Measurements from ENCODE around the gene EDN2.

EDN2 gene

GRCh38 chr1:41500378-41500777 is 15.9 kb upstream of the EDN2 start:
- Histone ChIP-seq H3K36me3 (ENCODE audit: insufficient read depth, low read length) (no peaks in the 10 kb centered on the region), H3K4me1 (ENCODE audit: insufficient read depth, low read length, poor library complexity, severe bottlenecking) (no peaks in the 10 kb centered on the region)

GRCh38 chr1:41499591-41499990 is 15.1 kb upstream of the EDN2 start:
- Histone ChIP-seq H3K9me2 (replicated peaks; ENCODE audit: low read depth, low read length) (no peaks in the 10 kb centered on the region), H3K4me1 (ENCODE audit: insufficient read depth, low read length, poor library complexity, severe bottlenecking) (no peaks in the 10 kb centered on the region), H3K4me3 (ENCODE audit: low read length, poor library complexity, severe bottlenecking) (no peak overlapping the region), H3K36me3 (ENCODE audit: insufficient read depth, low read length) (no peaks in the 10 kb centered on the region), H3F3A (ENCODE audit: low read depth) (no peaks in the 10 kb centered on the region), H3K79me2 (ENCODE audit: insufficient read depth, low read length) (no peaks in the 10 kb centered on the region), H3K9me3 (ENCODE audit: insufficient read depth, low read depth, low read length) (no peaks in the 10 kb centered on the region), H3K9ac (ENCODE audit: low read depth, low read length, poor library complexity, severe bottlenecking) (no peak overlapping the region), H3K27me3 (ENCODE audit: insufficient read depth, low read length, poor library complexity, severe bottlenecking) (no peaks in the 10 kb centered on the region), H2AFZ (ENCODE audit: low read length) (no peak overlapping the region), H3K4me2 (ENCODE audit: low read depth, low read length, poor library complexity, severe bottlenecking) (no peak overlapping the region), H4K20me1 (ENCODE audit: insufficient read depth, low read length, poor library complexity, severe bottlenecking) (no peaks in the 10 kb centered on the region)
- TF ChIP-seq, protein P1, sequence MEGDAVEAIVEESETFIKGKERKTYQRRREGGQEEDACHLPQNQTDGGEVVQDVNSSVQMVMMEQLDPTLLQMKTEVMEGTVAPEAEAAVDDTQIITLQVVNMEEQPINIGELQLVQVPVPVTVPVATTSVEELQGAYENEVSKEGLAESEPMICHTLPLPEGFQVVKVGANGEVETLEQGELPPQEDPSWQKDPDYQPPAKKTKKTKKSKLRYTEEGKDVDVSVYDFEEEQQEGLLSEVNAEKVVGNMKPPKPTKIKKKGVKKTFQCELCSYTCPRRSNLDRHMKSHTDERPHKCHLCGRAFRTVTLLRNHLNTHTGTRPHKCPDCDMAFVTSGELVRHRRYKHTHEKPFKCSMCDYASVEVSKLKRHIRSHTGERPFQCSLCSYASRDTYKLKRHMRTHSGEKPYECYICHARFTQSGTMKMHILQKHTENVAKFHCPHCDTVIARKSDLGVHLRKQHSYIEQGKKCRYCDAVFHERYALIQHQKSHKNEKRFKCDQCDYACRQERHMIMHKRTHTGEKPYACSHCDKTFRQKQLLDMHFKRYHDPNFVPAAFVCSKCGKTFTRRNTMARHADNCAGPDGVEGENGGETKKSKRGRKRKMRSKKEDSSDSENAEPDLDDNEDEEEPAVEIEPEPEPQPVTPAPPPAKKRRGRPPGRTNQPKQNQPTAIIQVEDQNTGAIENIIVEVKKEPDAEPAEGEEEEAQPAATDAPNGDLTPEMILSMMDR (conservative IDR thresholded peaks at IDR 0.05; ENCODE audit: low read length) = no peak
- no peak for TF ChIP-seq EZH2phosphoT487 (IDR thresholded peaks at IDR 0.05; ENCODE audit: borderline replicate concordance)

More at GRCh38 chr1:41500378-41500777, 15.9 kb upstream of the EDN2 start:
- H3K79me2 ChIP-seq (ENCODE audit: insufficient read depth, low read length) = no peaks in the 10 kb centered on the region
- H3K9me3 ChIP-seq (ENCODE audit: insufficient read depth, low read depth, low read length) = no peaks in the 10 kb centered on the region
- no peak overlapping the region for H3K9ac ChIP-seq (ENCODE audit: low read depth, low read length, poor library complexity, severe bottlenecking)
- H2AFZ ChIP-seq (ENCODE audit: low read length) = no peak overlapping the region
- H3K4me2 ChIP-seq (ENCODE audit: low read depth, low read length, poor library complexity, severe bottlenecking) = no peak overlapping the region
- no peaks in the 10 kb centered on the region for H4K20me1 ChIP-seq (ENCODE audit: insufficient read depth, low read length, poor library complexity, severe bottlenecking)
- no peak for TF ChIP-seq EZH2phosphoT487 (IDR thresholded peaks at IDR 0.05; ENCODE audit: borderline replicate concordance)
- TF ChIP-seq, protein P1 (conservative IDR thresholded peaks at IDR 0.05; ENCODE audit: low read length) = no peak
- no peaks in the 10 kb centered on the region for H3K9me2 ChIP-seq (replicated peaks; ENCODE audit: low read depth, low read length)
- no peak overlapping the region for H3K4me3 ChIP-seq (ENCODE audit: low read length, poor library complexity, severe bottlenecking)
- no peaks in the 10 kb centered on the region for H3F3A ChIP-seq (ENCODE audit: low read depth)
- no peaks in the 10 kb centered on the region for H3K27me3 ChIP-seq (ENCODE audit: insufficient read depth, low read length, poor library complexity, severe bottlenecking)

DNA sequence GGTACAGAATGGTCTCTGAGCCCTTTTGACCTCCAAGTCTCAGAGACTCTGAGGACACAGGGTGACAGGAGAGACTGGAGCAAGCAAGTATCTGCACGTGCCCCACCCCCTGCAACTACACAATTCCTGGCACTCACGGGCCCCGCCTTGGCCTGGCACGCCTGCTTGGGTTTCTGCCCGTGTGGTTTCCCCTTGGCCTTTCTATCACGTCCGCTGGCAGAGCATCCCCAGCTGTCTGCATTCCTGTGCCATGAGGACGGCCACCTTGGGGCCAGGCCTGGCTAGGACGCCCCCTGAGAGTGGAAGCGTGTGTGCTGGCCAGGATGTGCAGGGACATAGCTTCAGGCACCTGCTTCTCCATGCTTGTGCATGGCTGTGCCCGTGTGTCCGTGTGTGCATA is 14.3 kb upstream of the EDN2 start:
- no peak overlapping the region for H3K9ac ChIP-seq (ENCODE audit: low read depth, low read length, poor library complexity, severe bottlenecking)
- H3K4me3 ChIP-seq (ENCODE audit: low read length, poor library complexity, severe bottlenecking) = no peak overlapping the region
- no peaks in the 10 kb centered on the region for H3K9me3 ChIP-seq (ENCODE audit: insufficient read depth, low read depth, low read length)
- H2AFZ ChIP-seq (ENCODE audit: low read length) = no peak overlapping the region
- H3K4me2 ChIP-seq (ENCODE audit: low read depth, low read length, poor library complexity, severe bottlenecking) = no peak overlapping the region
- TF ChIP-seq, protein P1 (conservative IDR thresholded peaks at IDR 0.05; ENCODE audit: low read length) = no peak
- no peak for TF ChIP-seq EZH2phosphoT487 (IDR thresholded peaks at IDR 0.05; ENCODE audit: borderline replicate concordance)
- H4K20me1 ChIP-seq (ENCODE audit: insufficient read depth, low read length, poor library complexity, severe bottlenecking) = no peaks in the 10 kb centered on the region
- H3K27me3 ChIP-seq (ENCODE audit: insufficient read depth, low read length, poor library complexity, severe bottlenecking) = no peaks in the 10 kb centered on the region
- H3K9me2 ChIP-seq (replicated peaks; ENCODE audit: low read depth, low read length) = no peaks in the 10 kb centered on the region
- H3F3A ChIP-seq (ENCODE audit: low read depth) = no peaks in the 10 kb centered on the region
- no peaks in the 10 kb centered on the region for H3K4me1 ChIP-seq (ENCODE audit: insufficient read depth, low read length, poor library complexity, severe bottlenecking)
- no peaks in the 10 kb centered on the region for H3K79me2 ChIP-seq (ENCODE audit: insufficient read depth, low read length)
- no peaks in the 10 kb centered on the region for H3K36me3 ChIP-seq (ENCODE audit: insufficient read depth, low read length)
